ENCODE results near the gene FLACC1. TPM values are rescaled to one million over a fixed set of nuclear protein-coding genes. Genes with fewer than 3 reads are reported as not detected.

Gene FLACC1
- total and polyA plus RNA-seq, 2 experiments from 2014 or later = 0.10 to 0.27 TPM

- TF ChIP-seq CTCF (conservative IDR thresholded peaks at IDR 0.05; ENCODE audit: low read depth in 2 of 2) (no peak), EZH2phosphoT487 (IDR thresholded peaks at IDR 0.05; ENCODE audit: unreplicated experiment) (no peak)
Measured at GRCh38 chr2:201322772-201323171, 34.4 kb downstream of the FLACC1 start (continued).

GRCh38 chr2:201320701-201321100 lies 36.4 kb downstream of the FLACC1 start:
- TF ChIP-seq CTCF (conservative IDR thresholded peaks at IDR 0.05; ENCODE audit: low read depth in 2 of 2) (no peak), POLR2AphosphoS5 (IDR thresholded peaks at IDR 0.05; ENCODE audit: low read depth) (no peak), ZNF331 (CRISPR knock-in tag; IDR thresholded peaks at IDR 0.05; ENCODE audit: low read depth) (no peak), EZH2 (IDR thresholded peaks at IDR 0.05; ENCODE audit: low read depth, unreplicated experiment) (no peak), STAT1 (IDR thresholded peaks at IDR 0.05; ENCODE audit: unreplicated experiment) (no peak)
- TF ChIP-seq, protein P1, sequence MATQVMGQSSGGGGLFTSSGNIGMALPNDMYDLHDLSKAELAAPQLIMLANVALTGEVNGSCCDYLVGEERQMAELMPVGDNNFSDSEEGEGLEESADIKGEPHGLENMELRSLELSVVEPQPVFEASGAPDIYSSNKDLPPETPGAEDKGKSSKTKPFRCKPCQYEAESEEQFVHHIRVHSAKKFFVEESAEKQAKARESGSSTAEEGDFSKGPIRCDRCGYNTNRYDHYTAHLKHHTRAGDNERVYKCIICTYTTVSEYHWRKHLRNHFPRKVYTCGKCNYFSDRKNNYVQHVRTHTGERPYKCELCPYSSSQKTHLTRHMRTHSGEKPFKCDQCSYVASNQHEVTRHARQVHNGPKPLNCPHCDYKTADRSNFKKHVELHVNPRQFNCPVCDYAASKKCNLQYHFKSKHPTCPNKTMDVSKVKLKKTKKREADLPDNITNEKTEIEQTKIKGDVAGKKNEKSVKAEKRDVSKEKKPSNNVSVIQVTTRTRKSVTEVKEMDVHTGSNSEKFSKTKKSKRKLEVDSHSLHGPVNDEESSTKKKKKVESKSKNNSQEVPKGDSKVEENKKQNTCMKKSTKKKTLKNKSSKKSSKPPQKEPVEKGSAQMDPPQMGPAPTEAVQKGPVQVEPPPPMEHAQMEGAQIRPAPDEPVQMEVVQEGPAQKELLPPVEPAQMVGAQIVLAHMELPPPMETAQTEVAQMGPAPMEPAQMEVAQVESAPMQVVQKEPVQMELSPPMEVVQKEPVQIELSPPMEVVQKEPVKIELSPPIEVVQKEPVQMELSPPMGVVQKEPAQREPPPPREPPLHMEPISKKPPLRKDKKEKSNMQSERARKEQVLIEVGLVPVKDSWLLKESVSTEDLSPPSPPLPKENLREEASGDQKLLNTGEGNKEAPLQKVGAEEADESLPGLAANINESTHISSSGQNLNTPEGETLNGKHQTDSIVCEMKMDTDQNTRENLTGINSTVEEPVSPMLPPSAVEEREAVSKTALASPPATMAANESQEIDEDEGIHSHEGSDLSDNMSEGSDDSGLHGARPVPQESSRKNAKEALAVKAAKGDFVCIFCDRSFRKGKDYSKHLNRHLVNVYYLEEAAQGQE (IDR thresholded peaks at IDR 0.05; ENCODE audit: unreplicated experiment) = no peak
- Histone ChIP-seq H3K79me2 (replicated peaks; ENCODE audit: insufficient read depth) (no peaks in the 10 kb centered on the region), H3K27me3 (ENCODE audit: insufficient read depth) (no peaks in the 10 kb centered on the region), H3K4me1 (ENCODE audit: insufficient read depth) (no peaks in the 10 kb centered on the region), H3K27ac (ENCODE audit: low read depth) (no peak overlapping the region), H3F3A (replicated peaks; ENCODE audit: low read depth) (no peaks in the 10 kb centered on the region), H2AFZ (no peak overlapping the region), H4K20me1 (replicated peaks; ENCODE audit: insufficient read depth) (no peaks in the 10 kb centered on the region), H3K9me2 (ENCODE audit: insufficient read depth) (no peaks in the 10 kb centered on the region), H3K4me2 (no peak overlapping the region), H3K36me3 (ENCODE audit: insufficient read depth) (no peaks in the 10 kb centered on the region), H3K4me3 (no peak overlapping the region)
- H3K4me1 Mint-ChIP-seq = no peaks in the 10 kb centered on the region
- no peak for DNase-seq (ENCODE audit: low spot score)
- peaks cover 12% of the 10 kb centered on the region for H3K27me3 Mint-ChIP-seq (ENCODE audit: insufficient read depth, low read depth, poor library complexity)
- H3K4me3 Mint-ChIP-seq = no peak overlapping the region
- no peak overlapping the region for H3K27ac Mint-ChIP-seq
- no peak for ATAC-seq
- peaks cover 15% of the 10 kb centered on the region; the same call in 2 of the 3 replicates for H3K9me3 Mint-ChIP-seq
- peaks cover 7% of the 10 kb centered on the region; the same call in 1 of the 3 replicates for H3K36me3 Mint-ChIP-seq (ENCODE audit: low read depth)
